ENCODE data around the gene MBNL2.

- TF ChIP-seq NR2C2 (CRISPR knock-in tag; IDR thresholded peaks at IDR 0.05; ENCODE audit: borderline replicate concordance) (no peak), NFRKB (IDR thresholded peaks at IDR 0.05) (no peak), CTCF (CRISPR knock-in tag; IDR thresholded peaks at IDR 0.05) (no peak), GATA4 (IDR thresholded peaks at IDR 0.05; ENCODE audit: borderline replicate concordance, low read depth) (no peak), MXI1 (IDR thresholded peaks at IDR 0.05; ENCODE audit: borderline replicate concordance, low read depth, low read length) (no peak), ETS1 (CRISPR knock-in tag; IDR thresholded peaks at IDR 0.05) (no peak), RBM22 (optimal IDR thresholded peaks at IDR 0.05; ENCODE audit: low read length) (no peak), ZBTB10 (CRISPR knock-in tag; IDR thresholded peaks at IDR 0.05; ENCODE audit: borderline replicate concordance) (no peak), ZNF33B (CRISPR knock-in tag; IDR thresholded peaks at IDR 0.05) (no peak), MLLT10 (CRISPR knock-in tag; IDR thresholded peaks at IDR 0.05) (no peak), SNAPC5 (CRISPR knock-in tag; IDR thresholded peaks at IDR 0.05; ENCODE audit: borderline replicate concordance) (no peak), MAX (IDR thresholded peaks at IDR 0.05) (no peak)
Measured at GRCh38 chr13:97264663-97265062, 42.5 kb downstream of the MBNL2 start.
